Measurements from ENCODE around the gene CA5A. TPM values are rescaled to one million over a fixed set of nuclear protein-coding genes. Genes with fewer than 3 reads are reported as not detected.
A peak's percentile ranks its signal among the peaks of the same experiment; 100 is the strongest.

CA5A gene
- total and polyA plus RNA-seq, 2 of the 13 experiments (the other 11 are each of a cell fraction or from before 2014, with no cell fraction given): 66.8 to 106 TPM

DNA sequence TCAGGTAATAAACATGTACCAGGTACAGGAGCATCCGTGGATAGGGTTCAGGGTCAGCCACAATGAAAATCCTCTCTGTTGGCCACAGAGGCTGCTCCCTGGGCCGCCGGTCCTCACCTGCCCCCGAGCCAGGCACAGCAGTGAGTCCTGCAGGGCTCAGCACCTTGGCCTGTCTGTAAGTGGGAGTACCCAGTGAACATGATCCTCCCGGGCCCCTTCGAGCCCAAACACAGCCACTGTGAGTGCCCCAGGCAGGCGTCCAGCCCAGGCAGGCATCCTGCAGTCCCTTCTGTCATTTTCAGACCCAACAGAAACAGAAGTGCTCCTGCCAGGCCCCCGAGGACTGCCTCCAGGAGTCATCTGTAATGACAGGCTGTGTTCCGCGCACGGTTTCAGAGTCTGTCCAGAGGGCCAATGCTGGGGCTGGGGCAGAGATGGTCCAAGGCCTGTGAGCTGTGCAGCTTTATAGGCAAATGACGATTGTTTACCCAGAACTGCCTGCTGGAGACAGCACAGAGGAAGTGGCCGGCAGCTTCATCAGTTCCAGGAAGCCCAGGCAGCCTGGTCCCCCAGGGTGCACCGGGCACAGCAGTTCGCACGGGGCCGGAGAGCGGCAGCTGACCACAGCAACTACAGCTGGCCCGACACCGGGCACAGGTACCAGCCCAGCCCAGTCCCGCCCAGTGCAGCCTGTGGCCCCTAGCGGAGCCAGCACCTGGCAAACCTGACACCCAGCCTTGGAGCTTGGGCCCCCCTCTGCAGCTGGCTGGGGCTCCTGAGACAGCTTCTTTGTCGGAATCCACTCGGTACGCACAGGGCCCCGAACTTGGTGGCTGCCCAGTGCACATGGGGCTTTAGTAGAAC is 80.2 kb downstream of the CA5A start (continued):
- TF ChIP-seq ZNF260 (CRISPR knock-in tag; IDR thresholded peaks at IDR 0.05; ENCODE audit: borderline replicate concordance, low read depth) (no peak), MEIS1 (CRISPR knock-in tag; IDR thresholded peaks at IDR 0.05; ENCODE audit: borderline replicate concordance) (peak; percentile 44; the same call in 1 of the 2 replicates), U2AF2 (IDR thresholded peaks at IDR 0.05; ENCODE audit: low read depth, low read length) (no peak), FOXC1 (CRISPR knock-in tag; IDR thresholded peaks at IDR 0.05; ENCODE audit: borderline replicate concordance) (no peak), ZNF678 (CRISPR knock-in tag; IDR thresholded peaks at IDR 0.05) (no peak), ZNF354B (CRISPR knock-in tag; IDR thresholded peaks at IDR 0.05) (no peak), BHLHE40 (IDR thresholded peaks at IDR 0.05; ENCODE audit: low read length) (no peak), HNRNPLL (IDR thresholded peaks at IDR 0.05; ENCODE audit: low read depth, low read length, poor library complexity, severe bottlenecking) (peak; percentile 26), NR1H2 (CRISPR knock-in tag; IDR thresholded peaks at IDR 0.05; ENCODE audit: borderline replicate concordance, low read depth) (no peak), ZNF746 (CRISPR knock-in tag; IDR thresholded peaks at IDR 0.05) (no peak), KDM6A (CRISPR knock-in tag; IDR thresholded peaks at IDR 0.05; ENCODE audit: low read depth) (no peak), RARA (CRISPR knock-in tag; IDR thresholded peaks at IDR 0.05) (peak; percentile 62; the same call in 1 of the 2 replicates), FOXJ3 (CRISPR knock-in tag; IDR thresholded peaks at IDR 0.05; ENCODE audit: borderline replicate concordance) (no peak), ZSCAN12 (CRISPR knock-in tag; IDR thresholded peaks at IDR 0.05) (no peak), ZNF720 (CRISPR knock-in tag; IDR thresholded peaks at IDR 0.05) (no peak)
- TF ChIP-seq, protein P1, sequence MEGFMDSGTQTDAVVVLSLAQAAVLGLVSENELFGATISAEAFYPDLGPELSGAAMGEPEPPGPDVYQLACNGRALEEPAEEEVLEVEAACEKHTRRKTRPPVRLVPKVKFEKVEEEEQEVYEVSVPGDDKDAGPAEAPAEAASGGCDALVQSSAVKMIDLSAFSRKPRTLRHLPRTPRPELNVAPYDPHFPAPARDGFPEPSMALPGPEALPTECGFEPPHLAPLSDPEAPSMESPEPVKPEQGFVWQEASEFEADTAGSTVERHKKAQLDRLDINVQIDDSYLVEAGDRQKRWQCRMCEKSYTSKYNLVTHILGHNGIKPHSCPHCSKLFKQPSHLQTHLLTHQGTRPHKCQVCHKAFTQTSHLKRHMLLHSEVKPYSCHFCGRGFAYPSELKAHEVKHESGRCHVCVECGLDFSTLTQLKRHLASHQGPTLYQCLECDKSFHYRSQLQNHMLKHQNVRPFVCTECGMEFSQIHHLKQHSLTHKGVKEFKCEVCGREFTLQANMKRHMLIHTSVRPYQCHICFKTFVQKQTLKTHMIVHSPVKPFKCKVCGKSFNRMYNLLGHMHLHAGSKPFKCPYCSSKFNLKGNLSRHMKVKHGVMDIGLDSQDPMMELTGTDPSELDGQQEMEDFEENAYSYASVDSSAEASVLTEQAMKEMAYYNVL (CRISPR knock-in tag; IDR thresholded peaks at IDR 0.05; ENCODE audit: borderline replicate concordance): peak; percentile 89
- TF ChIP-seq, protein P2, sequence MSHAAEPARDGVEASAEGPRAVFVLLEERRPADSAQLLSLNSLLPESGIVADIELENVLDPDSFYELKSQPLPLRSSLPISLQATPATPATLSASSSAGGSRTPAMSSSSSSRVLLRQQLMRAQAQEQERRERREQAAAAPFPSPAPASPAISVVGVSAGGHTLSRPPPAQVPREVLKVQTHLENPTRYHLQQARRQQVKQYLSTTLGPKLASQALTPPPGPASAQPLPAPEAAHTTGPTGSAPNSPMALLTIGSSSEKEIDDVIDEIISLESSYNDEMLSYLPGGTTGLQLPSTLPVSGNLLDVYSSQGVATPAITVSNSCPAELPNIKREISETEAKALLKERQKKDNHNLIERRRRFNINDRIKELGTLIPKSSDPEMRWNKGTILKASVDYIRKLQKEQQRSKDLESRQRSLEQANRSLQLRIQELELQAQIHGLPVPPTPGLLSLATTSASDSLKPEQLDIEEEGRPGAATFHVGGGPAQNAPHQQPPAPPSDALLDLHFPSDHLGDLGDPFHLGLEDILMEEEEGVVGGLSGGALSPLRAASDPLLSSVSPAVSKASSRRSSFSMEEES (CRISPR knock-in tag; IDR thresholded peaks at IDR 0.05): peak; percentile 67; the same call in 1 of the 2 replicates
- TF ChIP-seq, protein P3, sequence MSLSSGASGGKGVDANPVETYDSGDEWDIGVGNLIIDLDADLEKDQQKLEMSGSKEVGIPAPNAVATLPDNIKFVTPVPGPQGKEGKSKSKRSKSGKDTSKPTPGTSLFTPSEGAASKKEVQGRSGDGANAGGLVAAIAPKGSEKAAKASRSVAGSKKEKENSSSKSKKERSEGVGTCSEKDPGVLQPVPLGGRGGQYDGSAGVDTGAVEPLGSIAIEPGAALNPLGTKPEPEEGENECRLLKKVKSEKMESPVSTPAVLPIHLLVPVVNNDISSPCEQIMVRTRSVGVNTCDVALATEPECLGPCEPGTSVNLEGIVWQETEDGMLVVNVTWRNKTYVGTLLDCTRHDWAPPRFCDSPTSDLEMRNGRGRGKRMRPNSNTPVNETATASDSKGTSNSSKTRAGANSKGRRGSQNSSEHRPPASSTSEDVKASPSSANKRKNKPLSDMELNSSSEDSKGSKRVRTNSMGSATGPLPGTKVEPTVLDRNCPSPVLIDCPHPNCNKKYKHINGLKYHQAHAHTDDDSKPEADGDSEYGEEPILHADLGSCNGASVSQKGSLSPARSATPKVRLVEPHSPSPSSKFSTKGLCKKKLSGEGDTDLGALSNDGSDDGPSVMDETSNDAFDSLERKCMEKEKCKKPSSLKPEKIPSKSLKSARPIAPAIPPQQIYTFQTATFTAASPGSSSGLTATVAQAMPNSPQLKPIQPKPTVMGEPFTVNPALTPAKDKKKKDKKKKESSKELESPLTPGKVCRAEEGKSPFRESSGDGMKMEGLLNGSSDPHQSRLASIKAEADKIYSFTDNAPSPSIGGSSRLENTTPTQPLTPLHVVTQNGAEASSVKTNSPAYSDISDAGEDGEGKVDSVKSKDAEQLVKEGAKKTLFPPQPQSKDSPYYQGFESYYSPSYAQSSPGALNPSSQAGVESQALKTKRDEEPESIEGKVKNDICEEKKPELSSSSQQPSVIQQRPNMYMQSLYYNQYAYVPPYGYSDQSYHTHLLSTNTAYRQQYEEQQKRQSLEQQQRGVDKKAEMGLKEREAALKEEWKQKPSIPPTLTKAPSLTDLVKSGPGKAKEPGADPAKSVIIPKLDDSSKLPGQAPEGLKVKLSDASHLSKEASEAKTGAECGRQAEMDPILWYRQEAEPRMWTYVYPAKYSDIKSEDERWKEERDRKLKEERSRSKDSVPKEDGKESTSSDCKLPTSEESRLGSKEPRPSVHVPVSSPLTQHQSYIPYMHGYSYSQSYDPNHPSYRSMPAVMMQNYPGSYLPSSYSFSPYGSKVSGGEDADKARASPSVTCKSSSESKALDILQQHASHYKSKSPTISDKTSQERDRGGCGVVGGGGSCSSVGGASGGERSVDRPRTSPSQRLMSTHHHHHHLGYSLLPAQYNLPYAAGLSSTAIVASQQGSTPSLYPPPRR (CRISPR knock-in tag; IDR thresholded peaks at IDR 0.05; ENCODE audit: borderline replicate concordance): peak; percentile 59
- TF ChIP-seq, protein P4, sequence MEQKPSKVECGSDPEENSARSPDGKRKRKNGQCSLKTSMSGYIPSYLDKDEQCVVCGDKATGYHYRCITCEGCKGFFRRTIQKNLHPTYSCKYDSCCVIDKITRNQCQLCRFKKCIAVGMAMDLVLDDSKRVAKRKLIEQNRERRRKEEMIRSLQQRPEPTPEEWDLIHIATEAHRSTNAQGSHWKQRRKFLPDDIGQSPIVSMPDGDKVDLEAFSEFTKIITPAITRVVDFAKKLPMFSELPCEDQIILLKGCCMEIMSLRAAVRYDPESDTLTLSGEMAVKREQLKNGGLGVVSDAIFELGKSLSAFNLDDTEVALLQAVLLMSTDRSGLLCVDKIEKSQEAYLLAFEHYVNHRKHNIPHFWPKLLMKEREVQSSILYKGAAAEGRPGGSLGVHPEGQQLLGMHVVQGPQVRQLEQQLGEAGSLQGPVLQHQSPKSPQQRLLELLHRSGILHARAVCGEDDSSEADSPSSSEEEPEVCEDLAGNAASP (CRISPR knock-in tag; IDR thresholded peaks at IDR 0.05; ENCODE audit: borderline replicate concordance): peak; percentile 82; the same call in 1 of the 2 replicates
